Caki2 (cell line): ENCODE measurements around the gene NPIPA1. TPM values are rescaled to one million over a fixed set of nuclear protein-coding genes. Genes with fewer than 3 reads are reported as not detected.
"Not testable (repeated sequence)": the region's sequence is repeated elsewhere in the genome, so short reads cannot be mapped to it uniquely, and the experiment has no call there.

Source experiments
- DNase-seq: peaks from one replicate; pipeline ENCODE4 v3.0.0-alpha.2; 2015; ENCODE audit warnings: low read depth
- in situ Hi-C: cut with HindIII; loops from 2 replicates; pipeline ENCODE4 v1.10.0; 2016; ENCODE audit warnings: low sequenced_read_pairs, low pct_unique_long_range_greater_than_20kb, mixed read lengths
- total RNA-seq: library from RNA; depleted of rRNA; stranded (reverse); fragments of >200 nt; shearing (Covaris generic); gene quantifications from 2 replicates; pipeline ENCODE4 v1.2.3, GENCODE V29; 2014; ENCODE audit warnings: low replicate concordance

The NPIPA1 gene
- total RNA-seq, 1 experiment from 2014 or later: 8.5 TPM

DNA sequence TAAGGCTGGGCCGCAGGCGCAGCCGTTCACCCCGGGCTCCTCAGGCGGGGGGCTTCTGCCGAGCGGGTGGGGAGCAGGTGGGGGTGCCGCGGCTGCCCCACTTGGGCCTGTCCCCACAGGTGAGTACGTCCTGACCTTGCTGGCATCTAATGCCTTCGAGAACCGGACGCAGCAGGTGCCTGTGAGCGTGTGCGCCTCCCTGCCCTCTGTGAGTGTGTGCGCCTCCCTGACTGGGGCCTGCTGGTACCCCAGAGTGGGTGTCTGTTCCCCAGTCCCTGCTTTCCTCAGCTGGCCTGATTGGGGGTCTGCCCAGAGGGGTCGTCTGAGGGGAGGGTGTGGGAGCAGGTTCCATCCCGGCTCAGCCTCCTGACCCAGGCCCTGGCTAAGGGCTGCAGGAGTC is 12.3 kb upstream of the NPIPA1 start:
- in situ Hi-C loops, DNase-seq: not testable (repeated sequence)

GRCh38 chr16:14928064-14928714 is 9.1 kb upstream of the NPIPA1 start:
- in situ Hi-C loops: not testable (repeated sequence)
- peak; percentile 6 for DNase-seq

GRCh38 chr16:14929176-14929575 is 8.1 kb upstream of the NPIPA1 start:
- DNase-seq, in situ Hi-C loops: not testable (repeated sequence)

DNA sequence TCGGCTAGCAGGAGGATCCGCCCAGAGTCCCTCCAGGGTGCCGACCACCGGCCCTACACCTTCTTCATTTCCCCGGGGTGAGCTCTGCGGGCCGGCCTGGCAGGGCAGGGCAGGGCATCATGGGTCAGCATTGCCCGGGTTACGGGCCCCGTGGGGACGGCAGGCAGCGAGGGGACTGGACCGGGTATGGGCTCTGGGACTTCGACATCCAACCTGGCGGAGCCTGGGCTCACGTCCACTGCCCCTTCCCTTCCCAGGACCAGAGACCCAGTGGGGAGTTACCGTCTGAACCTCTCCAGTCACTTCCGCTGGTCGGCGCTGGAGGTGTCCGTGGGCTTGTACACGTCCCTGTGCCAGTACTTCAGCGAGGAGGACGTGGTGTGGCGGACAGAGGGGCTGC is 7.0 kb upstream of the NPIPA1 start:
- DNase-seq, in situ Hi-C loops: not testable (repeated sequence)

GRCh38 chr16:14930971-14931370 is 6.3 kb upstream of the NPIPA1 start:
- DNase-seq, in situ Hi-C loops: not testable (repeated sequence)

GRCh38 chr16:14932581-14933375 is 4.5 kb upstream of the NPIPA1 start:
- DNase-seq, in situ Hi-C loops: not testable (repeated sequence)

DNA sequence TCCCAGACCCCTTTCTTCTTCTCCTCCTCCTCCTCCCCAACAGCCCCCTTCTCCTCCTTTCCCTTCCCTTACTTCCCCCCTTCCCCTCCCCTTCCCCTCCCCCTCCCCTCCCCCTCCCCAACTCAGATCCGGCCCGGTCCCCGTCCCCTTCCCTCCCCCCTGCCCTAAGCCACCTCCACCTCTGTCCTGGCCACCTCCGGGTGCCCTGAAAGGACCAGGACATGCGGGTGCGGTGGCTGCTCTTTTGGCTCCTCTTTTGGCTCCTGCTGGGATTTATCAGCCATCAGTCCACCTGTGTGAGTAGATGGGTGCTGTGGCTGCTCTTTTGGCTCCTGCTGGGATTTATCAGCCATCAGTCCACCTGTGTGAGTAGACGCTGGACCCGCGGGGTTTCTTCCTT is 751 bp downstream of the NPIPA1 start:
- DNase-seq, in situ Hi-C loops: not testable (repeated sequence)

DNA sequence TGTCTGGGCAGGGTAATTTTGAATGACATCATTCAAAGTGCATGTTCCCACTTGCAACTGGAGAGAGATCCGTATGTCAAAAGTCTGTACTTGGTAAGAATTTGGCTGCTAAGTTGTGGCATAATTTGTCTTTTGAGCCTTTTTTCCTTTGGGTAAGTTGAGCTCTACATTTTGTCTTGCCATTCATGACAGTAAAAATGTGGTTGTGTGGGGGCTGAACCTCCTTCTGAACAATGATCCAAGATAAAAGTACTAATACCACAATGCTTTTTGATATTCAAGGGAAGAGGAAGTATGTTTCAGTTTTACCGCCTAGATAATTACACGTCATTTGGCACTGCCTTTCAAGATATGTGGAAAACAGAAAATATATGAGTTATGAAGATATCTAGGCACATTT is 5.4 kb downstream of the NPIPA1 start:
- DNase-seq, in situ Hi-C loops: not testable (repeated sequence)

- in situ Hi-C loops: no loop called here
- no peak for DNase-seq
Observed at GRCh38 chr16:14955546-14956231, 18.4 kb downstream of the NPIPA1 start.

DNA sequence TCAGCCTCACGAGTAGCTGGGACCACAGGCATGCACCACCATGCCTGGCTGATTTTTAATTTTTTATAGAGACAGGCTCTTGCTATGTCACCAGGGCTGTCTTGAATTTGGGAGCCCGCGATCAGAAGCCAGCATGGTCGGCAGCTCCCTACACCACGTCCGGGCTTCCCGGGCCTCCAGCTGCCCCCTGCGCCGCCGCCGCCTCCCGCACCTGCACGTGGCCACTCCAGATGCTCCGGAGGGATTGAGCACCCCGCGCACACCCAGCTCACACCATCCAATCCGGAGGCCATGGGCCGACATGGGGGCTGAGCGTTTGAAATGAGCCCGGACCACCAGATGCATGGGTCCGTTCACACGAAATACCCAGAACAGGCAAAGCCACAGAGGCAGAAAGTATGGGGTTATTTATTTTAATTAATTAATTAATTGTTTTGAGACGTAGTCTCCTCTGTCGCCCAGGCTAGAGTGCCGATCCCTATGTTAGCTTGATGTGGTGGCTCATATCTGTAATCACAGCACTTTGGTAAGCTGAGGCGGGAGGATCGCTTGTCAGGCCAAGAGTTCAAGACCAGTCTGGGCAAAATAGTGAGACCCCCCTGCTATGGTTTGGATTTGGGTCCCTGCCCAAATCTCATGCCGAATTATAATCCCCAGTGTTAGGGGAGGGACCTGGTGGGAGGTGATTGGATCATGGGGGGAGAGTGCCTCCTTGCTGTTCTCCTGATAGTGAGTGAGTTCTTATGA is 20.5 kb downstream of the NPIPA1 start:
- in situ Hi-C loops: no loop called here

DNA sequence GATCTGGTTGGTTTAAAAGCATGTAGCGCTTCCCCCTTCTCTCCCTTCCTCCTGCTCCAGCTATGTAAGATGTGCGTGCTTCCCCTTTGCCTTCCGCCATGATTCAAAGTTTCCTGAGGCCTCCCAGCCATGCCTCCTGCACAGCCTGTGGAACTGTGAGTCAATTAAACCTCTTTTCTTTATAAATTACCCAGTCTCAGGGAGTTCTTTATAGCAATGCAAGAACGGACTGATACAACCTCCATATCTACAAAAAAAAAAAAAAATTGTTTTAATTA is 21.0 kb downstream of the NPIPA1 start:
- no peak for DNase-seq
- in situ Hi-C loops: no loop called here

More for the DNA sequence above, 20.5 kb downstream of the NPIPA1 start:
- no peak for DNase-seq

DNA sequence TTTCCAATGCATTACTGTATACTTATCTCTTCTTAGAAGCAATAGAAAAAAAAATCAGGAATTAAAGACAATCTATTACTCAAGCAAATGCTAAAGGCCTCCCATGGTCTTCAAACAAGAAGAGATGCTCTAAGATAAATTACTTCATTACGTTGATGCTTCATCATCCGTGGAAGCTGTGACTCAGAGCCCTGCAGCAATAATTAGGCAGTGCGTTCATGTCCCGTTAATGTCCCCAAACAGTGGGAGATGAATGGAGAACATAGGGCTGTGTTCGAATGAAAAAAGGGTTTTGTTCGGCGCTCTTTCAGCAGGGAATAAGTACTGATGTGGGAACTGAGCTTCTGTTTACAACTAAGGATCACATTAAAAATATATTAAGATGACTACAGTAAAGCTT is 21.7 kb downstream of the NPIPA1 start:
- DNase-seq: no peak
- in situ Hi-C loops: no loop called here

GRCh38 chr16:14961405-14962186 is 24.4 kb downstream of the NPIPA1 start:
- no peak for DNase-seq
- in situ Hi-C loops: no loop called here

DNA sequence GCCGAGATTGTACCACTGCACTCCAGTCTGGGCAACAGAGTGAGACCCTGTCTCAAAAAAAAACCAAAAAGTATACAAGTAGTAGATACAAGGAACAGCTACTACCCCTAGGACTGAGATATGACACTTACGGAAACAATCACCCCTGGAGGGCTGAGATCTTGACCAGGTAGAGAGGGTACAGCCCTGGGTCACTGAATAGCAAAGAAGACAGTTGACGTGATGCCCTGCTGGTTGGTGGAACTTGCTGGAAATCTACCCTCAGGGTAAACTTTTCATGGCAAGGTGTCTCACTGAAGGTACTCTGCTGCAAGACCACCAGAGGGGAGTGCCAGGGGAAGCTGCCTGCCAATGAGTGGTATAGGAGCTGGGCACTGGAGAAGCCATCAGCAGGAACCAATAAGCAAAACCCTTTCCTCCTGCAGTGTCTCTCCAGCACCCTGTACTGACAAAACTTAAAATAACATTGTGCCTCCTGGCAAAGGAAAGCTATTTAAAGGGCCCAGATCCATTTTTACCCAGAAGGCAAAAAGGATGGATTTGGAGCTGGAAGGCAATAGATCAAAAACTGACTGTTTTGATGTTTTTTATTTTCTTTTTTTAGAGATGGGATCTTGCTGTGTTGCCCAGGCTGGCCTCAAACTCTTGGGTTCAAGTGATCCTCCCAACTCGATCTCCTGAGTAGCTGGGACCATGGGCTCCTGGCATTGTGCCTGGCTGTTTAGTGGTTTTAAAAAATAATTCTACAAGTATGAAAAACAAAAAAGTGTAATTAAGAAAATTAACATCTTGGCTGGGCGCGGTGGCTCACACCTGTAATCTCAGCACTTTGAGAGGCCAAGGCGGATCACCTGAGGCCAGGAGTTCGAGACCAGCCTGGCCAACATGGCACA is 26.3 kb downstream of the NPIPA1 start:
- DNase-seq: no peak
- in situ Hi-C loops: no loop called here

DNA sequence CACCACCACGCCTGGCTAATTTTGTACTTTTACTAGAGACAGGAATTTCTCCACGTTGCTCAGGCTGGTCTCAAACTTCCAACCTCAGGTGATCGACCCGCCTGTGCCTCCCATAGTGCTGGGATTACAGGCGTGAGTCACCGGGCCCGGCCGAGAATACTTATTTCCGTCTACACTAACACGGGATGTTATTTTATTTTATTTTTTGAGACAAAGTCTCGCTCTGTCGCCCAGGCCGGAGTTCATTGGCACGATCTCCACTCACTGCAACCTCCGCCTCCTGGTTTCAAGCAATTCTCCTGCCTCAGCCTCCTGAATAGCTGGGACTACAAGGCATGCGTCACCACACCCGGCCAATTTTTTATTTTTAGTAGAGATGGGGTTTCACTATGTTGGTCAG is 28.1 kb downstream of the NPIPA1 start:
- no peak for DNase-seq
- in situ Hi-C loops: no loop called here

GRCh38 chr16:14969795-14970194 is 32.6 kb downstream of the NPIPA1 start:
- DNase-seq, in situ Hi-C loops: not testable (repeated sequence)

DNA sequence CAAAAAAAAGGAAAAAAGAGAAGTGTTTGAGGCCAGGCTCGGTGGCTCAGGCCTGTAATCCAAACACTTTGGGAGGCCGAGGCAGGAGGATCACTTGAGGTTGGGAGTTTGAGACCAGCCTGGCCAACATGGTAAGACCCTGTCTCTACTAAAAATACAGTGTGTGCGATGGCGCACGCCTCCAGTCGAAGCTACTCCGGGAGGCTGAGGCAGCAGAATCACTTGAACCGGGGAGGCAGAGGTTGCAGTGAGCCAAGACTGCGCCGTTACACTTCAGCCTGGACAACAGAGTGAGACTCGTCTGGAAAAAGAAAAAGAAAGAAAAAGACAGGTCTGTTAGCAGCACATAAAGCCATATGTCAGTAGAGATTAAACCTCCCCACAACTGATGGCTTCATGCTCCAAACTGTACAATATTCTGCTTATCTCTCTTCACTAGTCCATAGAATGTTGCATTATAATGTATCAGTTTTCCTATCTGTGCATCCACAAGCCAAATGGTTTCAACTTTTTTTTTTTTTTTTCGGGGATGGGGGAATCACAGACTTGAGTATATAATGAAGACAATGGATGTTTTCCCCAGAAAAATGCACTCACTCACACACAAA is 34.5 kb downstream of the NPIPA1 start:
- in situ Hi-C loops: not testable (repeated sequence)

More for the DNA sequence above, 34.5 kb downstream of the NPIPA1 start:
- DNase-seq: not testable (repeated sequence)
